Keratinocyte (primary cell): ENCODE measurements around the gene ESRRG.

Experiments
- CTCF ChIP-seq, 3 experiments: IDR thresholded peaks in 1 of 3; conservative IDR thresholded peaks in 1 of 3; optimal IDR thresholded peaks in 1 of 3; 2 replicates in 2 of 3; 3 replicates in 1 of 3; pipeline versions ENCODE3 to v1.5.1; 2011; ENCODE audit warnings: low read length in 3 of 3, mild to moderate bottlenecking in 3 of 3, moderate library complexity in 2 of 3, control low read depth in 1 of 3, inconsistent platforms in 1 of 3; ENCODE audit not compliant: insufficient read depth in 2 of 3; ENCODE audit errors: extremely low read depth in 1 of 3
- EZH2 ChIP-seq: IDR thresholded peaks from one replicate; pipeline ENCODE4 v1.6.1; 2012; ENCODE audit warnings: inconsistent platforms, mild to moderate bottlenecking, low read length, moderate library complexity

DNA sequence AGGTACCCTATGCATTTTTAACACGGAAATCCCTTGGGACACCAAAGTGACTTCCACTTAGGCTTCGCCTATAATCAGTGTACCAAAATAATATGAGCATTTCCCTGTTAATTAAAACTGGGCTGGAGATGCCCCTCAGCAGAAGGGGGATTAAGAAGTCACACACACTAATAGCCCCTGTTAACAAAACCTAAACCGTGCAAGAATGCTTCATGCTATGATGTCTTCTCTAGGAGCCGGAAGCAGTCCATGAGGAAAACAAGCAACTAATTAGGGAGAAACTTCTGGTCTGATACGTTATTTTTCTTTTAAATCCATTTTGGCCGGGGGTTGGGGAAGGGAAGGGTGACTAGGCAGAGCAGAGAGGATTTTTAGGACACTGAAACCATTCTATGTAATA, 123.4 kb downstream of the ESRRG start:
- TF ChIP-seq CTCF (optimal IDR thresholded peaks at IDR 0.05 in 1 of 3, IDR thresholded peaks at IDR 0.05 in 1 of 3, conservative IDR thresholded peaks at IDR 0.05 in 1 of 3; ENCODE audit: extremely low read depth in 1 of 3, insufficient read depth in 2 of 3, low read length in 3 of 3): no peak
- no peak for TF ChIP-seq EZH2
